Measurements from ENCODE around the gene RTF1. TPM values are rescaled to one million over a fixed set of nuclear protein-coding genes. Genes with fewer than 3 reads are reported as not detected.

The RTF1 gene
- total and polyA plus RNA-seq, 8 donors: 7.9 to 17.3 (median 10.3) TPM

GRCh38 chr15:41392659-41393058 lies 24.2 kb upstream of the RTF1 start:
- intact Hi-C loops (cut with DNase I): no loop called here
- Histone ChIP-seq H3K27ac (no peak overlapping the region), H3K9me3 (no peaks in the 10 kb centered on the region), H3K4me1 (no peaks in the 10 kb centered on the region), H3K27me3 (no peaks in the 10 kb centered on the region), H3K36me3 (peaks cover 4 to 14% (median 6%) of the 10 kb centered on the region in 3 donors), H3K4me3 (no peak overlapping the region)
- FAIRE-seq: no peak
- TF ChIP-seq, protein P1, sequence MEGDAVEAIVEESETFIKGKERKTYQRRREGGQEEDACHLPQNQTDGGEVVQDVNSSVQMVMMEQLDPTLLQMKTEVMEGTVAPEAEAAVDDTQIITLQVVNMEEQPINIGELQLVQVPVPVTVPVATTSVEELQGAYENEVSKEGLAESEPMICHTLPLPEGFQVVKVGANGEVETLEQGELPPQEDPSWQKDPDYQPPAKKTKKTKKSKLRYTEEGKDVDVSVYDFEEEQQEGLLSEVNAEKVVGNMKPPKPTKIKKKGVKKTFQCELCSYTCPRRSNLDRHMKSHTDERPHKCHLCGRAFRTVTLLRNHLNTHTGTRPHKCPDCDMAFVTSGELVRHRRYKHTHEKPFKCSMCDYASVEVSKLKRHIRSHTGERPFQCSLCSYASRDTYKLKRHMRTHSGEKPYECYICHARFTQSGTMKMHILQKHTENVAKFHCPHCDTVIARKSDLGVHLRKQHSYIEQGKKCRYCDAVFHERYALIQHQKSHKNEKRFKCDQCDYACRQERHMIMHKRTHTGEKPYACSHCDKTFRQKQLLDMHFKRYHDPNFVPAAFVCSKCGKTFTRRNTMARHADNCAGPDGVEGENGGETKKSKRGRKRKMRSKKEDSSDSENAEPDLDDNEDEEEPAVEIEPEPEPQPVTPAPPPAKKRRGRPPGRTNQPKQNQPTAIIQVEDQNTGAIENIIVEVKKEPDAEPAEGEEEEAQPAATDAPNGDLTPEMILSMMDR (IDR thresholded peaks at IDR 0.05): no peak
- WGBS, 2 donors: 96 to 100% methylated on average over 2 of the region's 2 CpGs
- no peak for DNase-seq
- no peak for ATAC-seq

DNA sequence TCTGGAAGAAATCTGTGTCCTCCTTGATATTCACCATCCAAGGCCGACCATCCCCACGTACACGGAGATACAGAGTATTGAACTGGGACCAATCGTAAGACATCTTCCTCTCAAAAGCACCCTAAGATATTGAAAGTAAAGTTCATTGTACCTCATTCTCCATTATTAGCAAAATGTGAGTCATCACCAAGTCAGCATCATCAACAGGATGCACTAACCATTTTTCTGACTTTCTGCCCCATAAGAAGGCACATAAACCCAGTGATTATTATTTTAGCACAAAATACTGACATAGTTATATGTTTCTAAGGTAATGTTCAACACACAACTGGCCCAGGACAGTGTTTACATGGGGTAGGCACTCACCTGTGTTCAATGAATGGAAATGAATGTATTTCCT lies 22.0 kb upstream of the RTF1 start:
- DNase-seq (no peak), FAIRE-seq (no peak), ATAC-seq (no peak)
- H3K27ac ChIP-seq: no peak overlapping the region
- intact Hi-C loops (cut with DNase I): no loop called here
- no peaks in the 10 kb centered on the region for H3K27me3 ChIP-seq
- H3K4me1 ChIP-seq: no peaks in the 10 kb centered on the region
- H3K4me3 ChIP-seq: no peak overlapping the region
- 97 to 99% methylated on average over 4 of the region's 4 CpGs for WGBS, 2 donors
- TF ChIP-seq, protein P1 (IDR thresholded peaks at IDR 0.05): no peak
- peaks cover 4 to 14% (median 6%) of the 10 kb centered on the region in 3 donors for H3K36me3 ChIP-seq
- no peaks in the 10 kb centered on the region for H3K9me3 ChIP-seq

DNA sequence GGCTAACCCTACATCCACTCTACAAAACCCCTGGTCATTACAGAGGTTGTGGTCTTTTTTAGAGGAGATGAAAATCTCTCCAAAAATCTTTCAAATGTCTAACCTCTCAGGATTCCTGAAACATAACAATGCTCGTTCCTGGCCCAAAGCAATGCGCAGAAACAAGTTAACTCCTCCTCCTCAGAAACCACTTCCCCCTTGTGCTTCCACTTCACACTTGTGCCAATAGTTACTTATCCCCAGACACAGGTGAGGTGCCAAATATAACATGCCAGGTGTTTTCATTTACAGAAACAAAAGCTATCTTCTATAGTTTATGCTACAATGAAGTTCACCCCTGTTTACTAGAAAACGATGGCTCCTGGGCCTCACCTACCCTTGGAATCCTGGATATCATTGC lies 20.8 kb upstream of the RTF1 start:
- peaks cover 4 to 14% (median 6%) of the 10 kb centered on the region in 3 donors for H3K36me3 ChIP-seq
- FAIRE-seq (no peak), ATAC-seq (no peak), DNase-seq (no peak)
- WGBS, 2 donors: 87 to 91% methylated on average over 3 of the region's 3 CpGs
- no peaks in the 10 kb centered on the region for H3K27me3 ChIP-seq
- no peaks in the 10 kb centered on the region for H3K4me1 ChIP-seq
- no peak overlapping the region for H3K27ac ChIP-seq
- TF ChIP-seq, protein P1 (IDR thresholded peaks at IDR 0.05): no peak
- no peak overlapping the region for H3K4me3 ChIP-seq
- H3K9me3 ChIP-seq: no peaks in the 10 kb centered on the region
- intact Hi-C loops (cut with DNase I): no loop called here

DNA sequence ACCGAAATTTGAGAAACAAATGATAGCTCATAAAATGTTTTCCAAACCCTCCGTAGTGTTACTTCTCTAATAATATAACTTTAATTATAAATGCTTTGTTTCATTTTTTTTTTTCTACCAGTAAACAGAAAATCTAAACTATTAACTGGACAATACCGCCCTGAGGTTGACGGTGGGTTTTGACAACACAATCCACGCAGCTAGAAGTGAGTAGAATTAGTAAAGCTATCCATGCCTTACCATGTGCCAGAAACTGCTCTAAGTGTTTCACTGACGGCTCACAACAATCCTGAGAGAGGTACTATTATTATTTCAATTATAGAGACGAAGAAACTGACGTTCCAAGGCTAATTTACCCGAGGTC lies 15.0 kb upstream of the RTF1 start:
- Histone ChIP-seq H3K27me3 (no peaks in the 10 kb centered on the region), H3K9me3 (no peaks in the 10 kb centered on the region), H3K27ac (peak overlapping the region; percentile 69 to 88 (median 83)), H3K36me3 (peaks cover 0 to under 1% (median 0%) of the 10 kb centered on the region in 3 donors), H3K4me3 (peak overlapping the region; percentile 51 to 91 (median 77)), H3K4me1 (no peaks in the 10 kb centered on the region)
- no peak for FAIRE-seq
- DNase-seq: no peak
- intact Hi-C loops (cut with DNase I): no loop called here
- TF ChIP-seq, protein P1 (IDR thresholded peaks at IDR 0.05): no peak
- ATAC-seq: peak; percentile 17 to 52 (median 38)
- WGBS, 2 donors: 2% methylated on average over 9 of the region's 9 CpGs

DNA sequence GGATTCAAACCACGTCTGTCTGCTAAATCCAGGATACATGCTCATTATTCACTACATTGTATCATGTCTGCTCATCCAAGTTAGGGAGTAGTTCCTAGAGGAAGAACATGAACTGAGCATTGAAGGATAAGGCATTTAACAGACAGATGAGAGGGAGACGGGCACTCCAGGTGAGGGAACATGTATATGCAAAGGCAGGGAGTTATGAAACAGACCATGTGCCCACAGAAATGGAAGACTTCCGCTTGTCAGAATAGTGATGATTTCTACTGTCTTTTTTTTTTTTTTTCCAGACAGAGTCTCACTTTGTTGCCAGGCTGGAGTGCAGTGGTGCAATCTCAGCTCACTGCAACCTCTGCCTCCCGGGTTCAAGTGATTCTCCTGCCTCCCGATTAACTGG lies 9.6 kb upstream of the RTF1 start:
- H3K4me1 ChIP-seq: no peaks in the 10 kb centered on the region
- intact Hi-C loops (cut with DNase I): no loop called here
- no peaks in the 10 kb centered on the region for H3K9me3 ChIP-seq
- no peak for FAIRE-seq
- no peak for DNase-seq
- WGBS, 2 donors: 80 to 88% methylated on average over 5 of the region's 5 CpGs
- no peaks in the 10 kb centered on the region for H3K27me3 ChIP-seq
- TF ChIP-seq, protein P1 (IDR thresholded peaks at IDR 0.05): no peak
- no peaks in the 10 kb centered on the region for H3K36me3 ChIP-seq
- H3K4me3 ChIP-seq: no peak overlapping the region
- no peak overlapping the region for H3K27ac ChIP-seq
- ATAC-seq: no peak
